ENCODE measurements around the gene DLX6.

DNA sequence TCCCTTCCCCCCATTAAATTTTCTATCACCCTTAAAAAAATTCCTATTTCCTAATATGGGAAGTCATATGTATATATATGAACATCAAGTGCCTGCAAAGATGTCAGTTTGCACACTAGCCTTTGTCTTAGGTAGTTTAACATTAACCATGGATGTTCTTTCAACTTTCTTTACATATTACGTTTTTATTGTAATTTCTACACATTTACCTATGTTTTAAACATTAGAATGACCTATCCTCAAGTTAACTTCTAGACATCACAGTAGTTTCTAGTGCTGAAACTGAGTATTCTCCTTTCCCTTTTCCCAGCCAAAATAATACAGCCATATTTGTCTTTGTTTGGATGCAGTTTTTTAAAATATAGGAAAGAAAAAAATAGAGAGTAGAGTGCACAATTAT, 5.8 kb downstream of the DLX6 start:
- TF ChIP-seq, protein P1, sequence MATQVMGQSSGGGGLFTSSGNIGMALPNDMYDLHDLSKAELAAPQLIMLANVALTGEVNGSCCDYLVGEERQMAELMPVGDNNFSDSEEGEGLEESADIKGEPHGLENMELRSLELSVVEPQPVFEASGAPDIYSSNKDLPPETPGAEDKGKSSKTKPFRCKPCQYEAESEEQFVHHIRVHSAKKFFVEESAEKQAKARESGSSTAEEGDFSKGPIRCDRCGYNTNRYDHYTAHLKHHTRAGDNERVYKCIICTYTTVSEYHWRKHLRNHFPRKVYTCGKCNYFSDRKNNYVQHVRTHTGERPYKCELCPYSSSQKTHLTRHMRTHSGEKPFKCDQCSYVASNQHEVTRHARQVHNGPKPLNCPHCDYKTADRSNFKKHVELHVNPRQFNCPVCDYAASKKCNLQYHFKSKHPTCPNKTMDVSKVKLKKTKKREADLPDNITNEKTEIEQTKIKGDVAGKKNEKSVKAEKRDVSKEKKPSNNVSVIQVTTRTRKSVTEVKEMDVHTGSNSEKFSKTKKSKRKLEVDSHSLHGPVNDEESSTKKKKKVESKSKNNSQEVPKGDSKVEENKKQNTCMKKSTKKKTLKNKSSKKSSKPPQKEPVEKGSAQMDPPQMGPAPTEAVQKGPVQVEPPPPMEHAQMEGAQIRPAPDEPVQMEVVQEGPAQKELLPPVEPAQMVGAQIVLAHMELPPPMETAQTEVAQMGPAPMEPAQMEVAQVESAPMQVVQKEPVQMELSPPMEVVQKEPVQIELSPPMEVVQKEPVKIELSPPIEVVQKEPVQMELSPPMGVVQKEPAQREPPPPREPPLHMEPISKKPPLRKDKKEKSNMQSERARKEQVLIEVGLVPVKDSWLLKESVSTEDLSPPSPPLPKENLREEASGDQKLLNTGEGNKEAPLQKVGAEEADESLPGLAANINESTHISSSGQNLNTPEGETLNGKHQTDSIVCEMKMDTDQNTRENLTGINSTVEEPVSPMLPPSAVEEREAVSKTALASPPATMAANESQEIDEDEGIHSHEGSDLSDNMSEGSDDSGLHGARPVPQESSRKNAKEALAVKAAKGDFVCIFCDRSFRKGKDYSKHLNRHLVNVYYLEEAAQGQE (IDR thresholded peaks at IDR 0.05; ENCODE audit: insufficient read depth in 1 of 2, low read depth in 2 of 2, low read length in 2 of 2) = no peak
- TF ChIP-seq POLR2AphosphoS5 (IDR thresholded peaks at IDR 0.05; ENCODE audit: low read depth, low read length) (no peak), FOXP2 (optimal IDR thresholded peaks at IDR 0.05; ENCODE audit: borderline replicate concordance, extremely low read depth, extremely low read length, insufficient read depth) (no peak), SIN3A (IDR thresholded peaks at IDR 0.05; ENCODE audit: borderline replicate concordance, insufficient read depth, low read length) (no peak), TAF1 (IDR thresholded peaks at IDR 0.05; ENCODE audit: borderline replicate concordance, insufficient read depth, low read length) (no peak)
